Tongue (tissue), 2 donors: ENCODE data around the gene LSAMP. TPM values are rescaled to one million over a fixed set of nuclear protein-coding genes. Genes with fewer than 3 reads are reported as not detected.
"Not testable (repeated sequence)": the region's sequence is repeated elsewhere in the genome, so short reads cannot be mapped to it uniquely, and the experiment has no call there.

Experiments
- DNase-seq: peaks from one replicate; pipeline ENCODE4 v3.0.0-alpha.2; 2015
- total RNA-seq: library from RNA; depleted of rRNA; stranded (reverse); fragments of >200 nt; gene quantifications from one replicate; pipeline ENCODE4 v1.2.3, GENCODE V29; 2014

LSAMP gene
- total RNA-seq, 1 donor from 2014 or later, result 7.7 TPM

DNA sequence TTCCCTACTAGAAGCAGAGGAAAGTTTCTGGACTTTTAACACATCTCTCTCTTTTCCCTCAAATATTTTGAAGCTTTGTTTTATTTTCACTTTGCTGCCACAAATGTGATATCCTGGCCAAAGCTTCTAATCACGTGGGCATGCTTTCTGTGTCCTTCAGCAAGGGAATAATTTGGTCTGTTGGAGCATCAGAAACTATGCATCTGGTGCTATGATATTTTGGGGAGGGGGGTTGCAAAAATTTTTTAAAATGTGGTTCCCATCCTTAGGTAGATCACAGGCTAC lies 567.7 kb downstream of the LSAMP start:
- DNase-seq, result no peak

GRCh38 chr3:115876876-115877614 lies 568.2 kb downstream of the LSAMP start:
- no peak for DNase-seq

DNA sequence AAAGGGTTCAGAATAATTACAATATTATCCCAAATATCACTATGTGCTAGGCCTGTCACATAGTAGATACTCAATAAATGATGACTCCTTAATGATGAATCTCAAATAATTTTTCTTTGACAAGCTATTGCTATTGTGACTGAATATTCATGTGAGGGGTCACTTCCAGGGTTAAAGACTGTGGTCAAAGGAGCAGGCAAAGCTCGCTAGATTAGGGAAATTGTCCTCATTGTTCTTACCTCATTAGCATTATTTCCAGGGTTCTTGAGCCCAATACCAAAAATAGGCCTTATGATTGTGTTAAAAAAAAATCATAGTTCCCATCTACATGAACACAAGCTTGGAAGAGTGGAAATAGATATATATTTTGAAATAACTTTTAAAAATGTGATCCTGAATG lies 569.8 kb downstream of the LSAMP start:
- DNase-seq, result no peak

DNA sequence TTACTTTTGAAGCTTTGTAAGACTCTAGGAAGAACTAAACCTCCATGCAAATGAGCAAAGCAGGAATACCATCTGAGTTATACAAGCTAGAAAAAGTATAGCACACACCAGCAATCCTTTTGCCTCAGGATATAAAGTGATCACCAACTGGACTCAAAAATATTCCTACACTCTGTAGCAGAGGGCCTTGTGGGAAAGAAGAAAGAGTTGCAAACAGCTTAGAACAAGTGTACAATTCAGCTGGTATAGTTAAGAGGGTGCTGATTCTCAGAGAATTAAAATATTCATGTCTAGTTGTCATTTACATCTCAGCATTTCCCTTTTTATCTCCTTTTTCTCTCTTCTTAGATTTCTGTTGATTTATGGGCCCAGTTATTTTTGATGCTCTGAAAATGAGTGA lies 573.6 kb downstream of the LSAMP start:
- no peak for DNase-seq

GRCh38 chr3:115864911-115865310 lies 580.4 kb downstream of the LSAMP start:
- DNase-seq, result no peak

DNA sequence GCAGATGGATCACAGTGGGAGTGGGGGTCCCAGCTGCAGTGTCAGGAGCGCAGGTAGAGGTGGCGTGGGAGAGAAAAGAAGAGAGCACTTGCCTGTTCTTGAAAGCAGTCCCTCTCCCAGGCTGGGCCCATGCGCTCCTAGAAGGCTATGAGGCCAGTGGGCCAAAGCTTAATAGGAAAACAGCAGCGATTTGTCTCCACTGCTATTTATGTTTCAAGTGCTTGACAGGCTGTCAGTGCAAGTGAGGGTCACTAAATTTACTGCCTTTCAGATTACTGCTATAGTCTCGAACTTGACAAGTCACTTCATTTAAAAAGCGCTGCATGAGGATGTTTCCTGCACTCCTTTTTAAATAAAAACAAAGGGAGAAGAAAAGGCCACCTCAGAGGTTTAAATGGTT lies 582.4 kb downstream of the LSAMP start:
- DNase-seq, result no peak

- no peak for DNase-seq
Observed at GRCh38 chr3:115862099-115862498, 583.2 kb downstream of the LSAMP start.

- no peak for DNase-seq
Observed at GRCh38 chr3:115861166-115861733, 584.0 kb downstream of the LSAMP start.

DNA sequence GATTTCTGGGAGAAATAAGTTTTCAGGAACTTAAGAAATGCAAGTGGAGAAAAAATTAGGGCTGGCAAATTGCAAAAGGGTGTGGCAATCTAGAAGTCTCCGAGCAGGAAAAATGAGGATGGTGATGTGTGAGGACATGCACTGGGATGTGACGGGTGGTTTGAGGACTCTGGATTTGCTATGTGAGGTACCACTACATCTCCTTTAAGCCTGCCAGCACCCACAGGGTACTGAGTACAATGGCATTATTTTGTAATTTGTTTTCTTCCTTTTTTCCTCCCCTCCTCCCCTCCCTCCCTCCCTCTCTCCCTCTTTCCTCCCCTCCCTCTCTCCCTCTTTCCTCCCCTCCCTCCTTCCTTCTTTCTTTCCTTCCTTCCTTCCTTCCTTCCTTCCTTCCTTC lies 584.5 kb downstream of the LSAMP start:
- no peak for DNase-seq

- DNase-seq, result no peak
Observed at GRCh38 chr3:115859002-115859807, 586.1 kb downstream of the LSAMP start.

DNA sequence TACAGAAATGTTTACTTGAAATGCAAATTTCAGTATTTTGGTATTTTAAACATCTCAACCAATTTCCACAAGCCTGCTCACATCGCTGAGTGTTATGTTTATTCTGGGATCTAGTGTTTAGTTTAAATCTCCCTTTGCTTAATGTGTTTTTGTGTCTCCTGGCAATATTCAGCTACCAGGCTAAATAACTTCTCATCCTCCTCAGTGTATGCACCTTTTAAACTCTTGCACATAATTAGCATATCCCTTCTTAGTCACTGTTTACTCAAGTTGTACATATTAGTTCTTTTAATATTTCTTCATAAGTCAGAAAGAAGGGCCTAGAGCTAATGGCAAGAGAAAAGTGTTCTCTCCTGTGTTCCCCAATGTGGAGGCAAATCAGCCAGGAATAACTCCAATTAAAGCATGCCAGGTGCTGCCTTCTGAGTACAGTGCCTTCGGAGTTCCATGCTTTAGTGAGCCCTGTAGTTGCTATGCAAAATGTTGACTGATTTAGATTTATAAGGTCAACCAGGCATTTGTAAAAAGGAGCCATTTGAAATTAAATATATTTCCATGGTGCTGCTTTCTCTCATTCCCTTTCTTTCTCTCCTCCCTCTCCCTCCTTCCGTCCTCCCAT lies 587.7 kb downstream of the LSAMP start:
- DNase-seq, result peak; percentile 15

GRCh38 chr3:115855911-115856310 lies 589.4 kb downstream of the LSAMP start:
- DNase-seq, result no peak

- no peak for DNase-seq
Observed at GRCh38 chr3:115853104-115853503, 592.2 kb downstream of the LSAMP start.

DNA sequence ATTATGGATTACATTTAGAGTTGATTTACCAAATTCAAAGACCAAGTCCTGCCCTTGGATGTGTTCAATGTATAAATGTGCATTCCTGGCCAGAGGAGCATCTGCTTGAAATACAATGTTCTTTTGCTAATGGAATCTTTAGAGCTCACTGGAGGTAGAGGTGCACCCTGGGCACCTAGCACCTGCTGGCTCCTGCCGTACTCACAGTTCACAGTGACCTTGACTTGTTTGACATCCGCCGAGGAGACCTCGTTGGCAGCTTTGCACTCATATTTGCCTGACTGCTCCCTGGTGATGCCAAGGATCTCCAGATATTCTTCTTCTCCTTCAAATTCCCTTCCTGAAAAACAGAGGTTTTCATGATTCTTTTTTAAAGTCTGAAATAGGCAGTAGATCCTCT lies 593.0 kb downstream of the LSAMP start:
- no peak for DNase-seq

GRCh38 chr3:115851571-115851970 lies 593.7 kb downstream of the LSAMP start:
- no peak for DNase-seq

DNA sequence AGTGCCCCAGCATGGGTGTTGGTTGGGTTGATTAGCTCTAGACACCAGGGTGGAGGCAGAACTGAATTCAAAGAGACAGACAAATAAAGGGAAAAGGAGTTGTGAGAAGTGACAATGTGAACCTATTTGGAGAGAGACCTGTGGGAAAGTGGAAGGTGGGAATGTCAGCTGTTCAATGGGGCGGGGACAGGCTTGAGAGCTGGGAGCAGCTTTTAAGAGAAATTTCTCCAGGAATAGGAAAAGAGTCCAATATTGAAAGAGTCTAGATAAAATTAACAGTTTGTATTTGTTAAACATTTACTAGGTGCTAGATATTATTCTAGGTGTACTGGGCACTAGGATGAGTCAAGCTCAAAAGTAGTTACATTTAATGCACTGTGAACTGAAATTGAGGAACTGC lies 596.6 kb downstream of the LSAMP start:
- no peak for DNase-seq

DNA sequence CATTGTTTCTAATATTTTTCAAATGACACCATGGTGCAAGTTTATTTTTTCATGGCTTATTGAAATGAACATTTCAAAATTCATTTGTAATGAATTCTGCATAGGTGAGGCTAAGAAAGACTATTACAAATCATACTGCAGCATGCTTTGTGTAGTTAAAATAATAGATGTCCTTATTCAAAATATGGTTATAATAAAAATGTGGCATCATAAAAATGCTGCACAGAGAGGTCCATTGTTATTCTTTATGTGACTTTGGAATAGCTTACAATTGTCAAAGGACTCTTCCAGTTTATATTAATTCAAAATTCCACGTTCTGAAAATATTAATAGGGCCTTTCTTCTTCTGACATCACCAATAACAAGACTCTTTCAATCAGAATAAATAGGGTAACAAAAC lies 599.3 kb downstream of the LSAMP start:
- DNase-seq, result no peak

DNA sequence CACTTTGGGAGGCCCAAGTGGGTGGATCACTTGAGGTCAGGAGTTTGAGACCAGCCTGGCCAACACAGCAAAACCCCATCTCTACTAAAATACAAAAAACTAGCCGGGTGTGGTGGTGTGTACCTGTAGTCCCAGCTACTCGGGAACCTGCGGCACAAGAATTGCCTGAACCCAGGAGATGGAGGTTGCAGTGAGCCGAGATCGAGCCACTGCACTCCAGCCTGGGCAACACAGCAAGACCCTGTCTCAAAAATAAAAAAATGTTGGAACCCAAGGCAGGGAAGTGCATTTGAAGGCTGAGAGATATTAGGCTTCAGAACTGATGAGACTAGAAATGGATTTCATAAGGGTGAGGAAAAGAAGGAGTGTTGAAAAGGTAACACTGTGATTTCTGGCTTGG lies 600.6 kb downstream of the LSAMP start:
- DNase-seq, result not testable (repeated sequence)

DNA sequence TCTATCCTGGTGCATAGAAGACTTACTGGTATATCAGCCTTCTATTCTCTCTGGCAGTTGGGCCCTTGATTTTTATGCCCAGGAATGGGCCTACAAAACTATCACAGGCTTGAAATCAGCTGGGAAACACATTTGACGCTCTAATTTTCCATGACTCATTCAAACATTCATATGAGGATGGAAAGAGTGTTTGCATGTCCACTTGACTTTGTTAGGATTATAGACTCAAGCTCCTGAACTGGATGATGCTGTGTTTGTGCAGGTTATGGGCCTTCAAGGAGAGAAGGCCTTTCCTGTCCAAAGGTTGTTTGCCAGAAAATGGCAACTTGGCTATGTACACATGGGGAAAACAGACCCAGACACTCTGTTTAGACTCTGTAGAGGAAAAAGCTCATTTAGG lies 602.1 kb downstream of the LSAMP start:
- no peak for DNase-seq

DNA sequence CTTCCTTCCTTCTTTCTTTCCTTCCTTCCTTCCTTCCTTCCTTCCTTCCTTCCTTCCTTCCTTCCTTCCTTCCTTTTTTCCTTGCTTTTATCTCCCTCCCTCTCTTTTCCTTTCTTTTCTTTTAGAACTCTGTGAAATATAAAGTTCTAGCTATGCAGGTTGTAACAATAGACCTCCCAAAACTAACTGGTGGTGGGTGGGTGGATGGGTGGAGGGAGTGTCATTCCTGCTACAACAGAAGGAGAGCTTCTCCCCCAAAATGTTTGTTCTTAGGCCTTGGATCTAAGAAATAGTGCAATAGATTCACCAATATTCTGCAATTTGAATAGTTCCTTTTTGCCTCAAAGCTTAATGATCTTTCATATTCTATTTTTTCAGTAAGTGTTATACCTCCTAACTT lies 606.0 kb downstream of the LSAMP start:
- DNase-seq, result no peak

- DNase-seq, result no peak
Observed at GRCh38 chr3:115838786-115839185, 606.5 kb downstream of the LSAMP start.

GRCh38 chr3:115836944-115837343 lies 608.3 kb downstream of the LSAMP start:
- DNase-seq, result no peak

- no peak for DNase-seq
Observed at GRCh38 chr3:115835946-115836345, 609.3 kb downstream of the LSAMP start.
